SK-N-SH (cell line): ENCODE measurements around the gene CSHL1. TPM values are rescaled to one million over a fixed set of nuclear protein-coding genes. Genes with fewer than 3 reads are reported as not detected.

ENCODE experiments used
- CTCF ChIA-PET: fragments of 300-600, 350-600 bp; formaldehyde crosslinking; extraction: SDS; loops from one replicate; lab custom pipeline; 2021; lab: Yijun Ruan, JAX
- POLR2A ChIA-PET: fragments of 350-600 bp; sonication (Branson Sonifier 250); formaldehyde crosslinking; extraction: SDS; loops from one replicate; lab custom pipeline; 2020; ENCODE audit warnings: antibody characterized with exemption, inconsistent platforms; lab: Yijun Ruan, JAX
- DNase-seq: peaks from one replicate; pipeline ENCODE4 v3.0.0; 2012
- H2AFZ ChIP-seq: fragments of 200-600 bp; sonication (generic); 2 replicates; pipeline ENCODE4 v1.8.1; 2016; ENCODE audit warnings: antibody characterized with exemption, mild to moderate bottlenecking, low read depth
- H3F3A ChIP-seq: fragments of 200-600 bp; sonication (generic); replicated peaks from 2 replicates; pipeline ENCODE3; 2016; ENCODE audit warnings: antibody characterized with exemption, mild to moderate bottlenecking; ENCODE audit not compliant: insufficient read depth
- H3K27ac ChIP-seq, 2 experiments: fragments of 200-500 bp in 1 of 2; fragments of 200-600 bp in 1 of 2; sonication (Bioruptor generic) in 1 of 2; sonication (generic), shearing (Covaris generic) in 1 of 2; 2 replicates each; pipeline versions ENCODE4 v1.5.1 to v1.6.1; 2014 to 2016; ENCODE audit warnings: low read depth in 2 of 2, inconsistent platforms in 1 of 2, low read length in 1 of 2, mild to moderate bottlenecking in 1 of 2, mixed read lengths in 1 of 2
- H3K27me3 ChIP-seq: fragments of 200-600 bp; sonication (generic), shearing (Covaris generic); 2 replicates; pipeline ENCODE4 v1.6.1; 2016; ENCODE audit warnings: mixed run types; ENCODE audit not compliant: insufficient read depth
- H3K36me3 ChIP-seq, 2 experiments: fragments of 200-500 bp in 1 of 2; fragments of 200-600 bp in 1 of 2; sonication (Bioruptor generic) in 1 of 2; sonication (generic) in 1 of 2; replicated peaks in 1 of 2; 2 replicates each; pipeline versions ENCODE3 to v1.5.1; 2014 to 2016; ENCODE audit warnings: low read length in 1 of 2, mild to moderate bottlenecking in 1 of 2; ENCODE audit not compliant: insufficient read depth in 2 of 2, control insufficient read depth in 1 of 2
- H3K4me1 ChIP-seq, 2 experiments: fragments of 200-500 bp in 1 of 2; fragments of 200-600 bp in 1 of 2; sonication (Bioruptor generic) in 1 of 2; sonication (generic), shearing (Covaris generic) in 1 of 2; 2 replicates each; pipeline versions ENCODE4 v1.5.1 to v1.6.1; 2014 to 2016; ENCODE audit warnings: low read depth in 1 of 2, low read length in 1 of 2, mixed run types in 1 of 2; ENCODE audit not compliant: insufficient read depth in 2 of 2, control insufficient read depth in 1 of 2
- H3K4me2 ChIP-seq: fragments of 200-600 bp; sonication (generic), shearing (Covaris generic); 2 replicates; pipeline ENCODE4 v1.6.1; 2017; ENCODE audit warnings: mixed run types
- H3K4me3 ChIP-seq, 2 experiments: fragments of 200-500 bp in 1 of 2; fragments of 200-600 bp in 1 of 2; sonication (Bioruptor generic) in 1 of 2; sonication (generic), shearing (Covaris generic) in 1 of 2; 2 replicates each; pipeline versions ENCODE4 v1.5.1 to v1.8.1; 2014 to 2016; ENCODE audit warnings: low read depth in 2 of 2, inconsistent platforms in 1 of 2, low read length in 1 of 2, mild to moderate bottlenecking in 1 of 2, mixed read lengths in 1 of 2, moderate library complexity in 1 of 2
- H3K79me2 ChIP-seq: fragments of 200-600 bp; sonication (generic); 2 replicates; pipeline ENCODE4 v1.8.1; 2017; ENCODE audit warnings: mild to moderate bottlenecking; ENCODE audit not compliant: insufficient read depth
- H3K9ac ChIP-seq: fragments of 200-600 bp; sonication (generic); 2 replicates; pipeline ENCODE4 v1.6.1; 2017; ENCODE audit warnings: mixed run types
- H3K9me2 ChIP-seq: fragments of 200-600 bp; sonication (generic); 2 replicates; pipeline ENCODE4 v1.6.1; 2017; ENCODE audit warnings: mixed run types
- H3K9me3 ChIP-seq: fragments of 200-600 bp; sonication (generic); 2 replicates; pipeline ENCODE4 v1.6.1; 2017; ENCODE audit warnings: mixed run types, mild to moderate bottlenecking, moderate library complexity
- H4K20me1 ChIP-seq: fragments of 200-600 bp; sonication (generic); 2 replicates; pipeline ENCODE4 v1.6.1; 2017; ENCODE audit warnings: mild to moderate bottlenecking, mixed run types; ENCODE audit not compliant: insufficient read depth
- CHD2 ChIP-seq: fragments of 150-350 bp; IDR thresholded peaks from 2 replicates; pipeline ENCODE4 v1.6.1; 2018; ENCODE audit warnings: low read length; ENCODE audit not compliant: partially characterized antibody
- ELF1 ChIP-seq: IDR thresholded peaks from 2 replicates; pipeline ENCODE4 v1.4.0; 2012
- EP300 ChIP-seq, 2 experiments: IDR thresholded peaks; 2 replicates each; pipeline versions ENCODE4 v1.4.0 to v1.6.1; 2012; ENCODE audit warnings: borderline replicate concordance in 1 of 2, low read depth in 1 of 2, low read length in 1 of 2
- EZH2phosphoT487 ChIP-seq: fragments of 200-600 bp; sonication (generic); IDR thresholded peaks from 2 replicates; pipeline ENCODE4 v1.6.1; 2017; ENCODE audit warnings: low read depth, mixed run types, mild to moderate bottlenecking, antibody characterized with exemption, moderate library complexity, borderline replicate concordance
- FOXM1 ChIP-seq: IDR thresholded peaks from 2 replicates; pipeline ENCODE4 v1.4.0; 2012; ENCODE audit warnings: low read depth, mild to moderate bottlenecking
- GABPA ChIP-seq: IDR thresholded peaks from 2 replicates; pipeline ENCODE4 v1.4.0; 2012; ENCODE audit warnings: low read depth, mild to moderate bottlenecking
- IRF3 ChIP-seq: fragments of 150-350 bp; IDR thresholded peaks from 2 replicates; pipeline ENCODE4 v1.6.1; 2016; ENCODE audit warnings: mild to moderate bottlenecking, low read depth, low read length
- MAX ChIP-seq: IDR thresholded peaks from 2 replicates; pipeline ENCODE4 v1.4.0; 2012; ENCODE audit warnings: low read depth
- MEF2A ChIP-seq: IDR thresholded peaks from 2 replicates; pipeline ENCODE4 v1.4.0; 2012; ENCODE audit warnings: low read depth, borderline replicate concordance
- MXI1 ChIP-seq: IDR thresholded peaks from 2 replicates; pipeline ENCODE4 v1.6.1; 2012; ENCODE audit warnings: mild to moderate bottlenecking, low read depth, low read length, improper control_type of control experiment
- NRF1 ChIP-seq: IDR thresholded peaks from 2 replicates; pipeline ENCODE4 v1.6.1; 2012; ENCODE audit warnings: low read depth, mild to moderate bottlenecking, low read length
- PBX3 ChIP-seq: IDR thresholded peaks from 2 replicates; pipeline ENCODE4; 2012
- RCOR1 ChIP-seq: fragments of 150-350 bp; IDR thresholded peaks from 2 replicates; pipeline ENCODE4 v1.6.1; 2017; ENCODE audit warnings: antibody characterized with exemption, low read length
- REST ChIP-seq: IDR thresholded peaks from 2 replicates; pipeline ENCODE4 v1.6.1; 2012; ENCODE audit warnings: mild to moderate bottlenecking, low read depth, low read length, moderate library complexity
- RFX5 ChIP-seq: IDR thresholded peaks from 2 replicates; pipeline ENCODE4 v1.6.1; 2012; ENCODE audit warnings: mild to moderate bottlenecking, improper control_type of control experiment, low read length
- RXRA ChIP-seq: IDR thresholded peaks from 2 replicates; pipeline ENCODE4 v1.4.0; 2012; ENCODE audit warnings: low read depth, mild to moderate bottlenecking, borderline replicate concordance
- SIN3A ChIP-seq: IDR thresholded peaks from 2 replicates; pipeline ENCODE4 v1.6.1; 2012; ENCODE audit warnings: low read depth, mild to moderate bottlenecking, low read length, moderate library complexity, borderline replicate concordance
- TAF1 ChIP-seq: IDR thresholded peaks from 2 replicates; pipeline ENCODE4 v1.6.1; 2012; ENCODE audit warnings: low read depth, mild to moderate bottlenecking, low read length, moderate library complexity, borderline replicate concordance
- USF1 ChIP-seq: IDR thresholded peaks from 2 replicates; pipeline ENCODE4 v1.4.0; 2012; ENCODE audit warnings: low read depth, borderline replicate concordance
- USF2 ChIP-seq: fragments of 150-350 bp; IDR thresholded peaks from 2 replicates; pipeline ENCODE4 v1.6.1; 2017; ENCODE audit warnings: antibody characterized with exemption, low read length, low read depth, borderline replicate concordance
- WGBS: methylation state at CpG from one replicate; pipeline ENCODE4 v1.1.6; 2017; ENCODE audit warnings: low lambda C conversion rate; 5-methylcytosine and 5-hydroxymethylcytosine counted together
- polyA plus RNA-seq, 3 experiments: library from polyadenylated mRNA; depleted of rRNA; stranded (reverse); fragments of >200 nt; gene quantifications; 2 replicates each; pipeline ENCODE4 v1.2.3, GENCODE V29; 2012

The CSHL1 gene
- polyA plus RNA-seq, 1 of the 3 experiments (the other 2 are of a cell fraction) = not detected

- H3K36me3 ChIP-seq = no peaks in the 10 kb centered on the region
- no peak for DNase-seq
- H3K79me2 ChIP-seq = no peaks in the 10 kb centered on the region
- no peaks in the 10 kb centered on the region for H3K9me3 ChIP-seq
- no peak overlapping the region for H3K9ac ChIP-seq
- no peaks in the 10 kb centered on the region for H4K20me1 ChIP-seq
- H2AFZ ChIP-seq = no peak overlapping the region
- WGBS = 64% methylated on average over 12 of the region's 12 CpGs
- no peaks in the 10 kb centered on the region for H3K27me3 ChIP-seq
- POLR2A ChIA-PET = no interaction called here
- no peaks in the 10 kb centered on the region for H3K9me2 ChIP-seq
- no peak overlapping the region for H3K4me3 ChIP-seq
- no peaks in the 10 kb centered on the region for H3K4me1 ChIP-seq
- no peaks in the 10 kb centered on the region for H3F3A ChIP-seq
- CTCF ChIA-PET = interaction anchor here (1.0 to 3.7 kb wide), 5 partner anchors 9 to 192 kb away, joined by 3 to 24 read pairs (median 3); partner anchors contain the start of genes CD79B and GH1
- H3K27ac ChIP-seq = no peak overlapping the region
- TF ChIP-seq USF1 (no peak), RXRA (no peak), RFX5 (no peak), NRF1 (no peak), TAF1 (no peak), SIN3A (no peak), MAX (no peak), IRF3 (no peak), MXI1 (no peak), USF2 (no peak)
- H3K4me2 ChIP-seq = no peak overlapping the region
Observed at GRCh38 chr17:63941162-63941561, 30.1 kb upstream of the CSHL1 start.

GRCh38 chr17:63940584-63940983, 29.5 kb upstream of the CSHL1 start:
- no peaks in the 10 kb centered on the region for H3K27me3 ChIP-seq
- no peak overlapping the region for H3K27ac ChIP-seq
- no peaks in the 10 kb centered on the region for H3F3A ChIP-seq
- no peak for DNase-seq
- no peak overlapping the region for H3K9ac ChIP-seq
- no peaks in the 10 kb centered on the region for H3K4me1 ChIP-seq
- no peak overlapping the region for H2AFZ ChIP-seq
- ChIA-PET POLR2A (no interaction called here), CTCF (interaction anchor here (0.9 to 3.7 kb wide), 9 partner anchors 8 to 193 kb away, joined by 3 to 24 read pairs (median 3); partner anchors contain the start of genes CD79B and GH1)
- 82% methylated on average over 14 of the region's 14 CpGs for WGBS
- no peaks in the 10 kb centered on the region for H3K36me3 ChIP-seq
- H3K9me2 ChIP-seq = no peaks in the 10 kb centered on the region
- H4K20me1 ChIP-seq = no peaks in the 10 kb centered on the region
- no peak overlapping the region for H3K4me3 ChIP-seq
- H3K79me2 ChIP-seq = no peaks in the 10 kb centered on the region
- no peaks in the 10 kb centered on the region for H3K9me3 ChIP-seq
- no peak overlapping the region for H3K4me2 ChIP-seq
- TF ChIP-seq ELF1 (no peak), PBX3 (no peak), RCOR1 (no peak), RXRA (no peak), SIN3A (no peak), FOXM1 (no peak), MEF2A (no peak), EZH2phosphoT487 (no peak), CHD2 (no peak), GABPA (no peak), EP300 (IDR thresholded peaks at IDR 0.05; ENCODE audit: borderline replicate concordance in 1 of 2, low read depth in 1 of 2, low read length in 1 of 2) (no peak), REST (no peak)
